Activated CD4-positive, alpha-beta T cell treated with anti-CD3 and anti-CD28 coated beads for 24 hours (primary cell): ENCODE measurements around the gene SYNJ2.

Experiments used
- DNase-seq, 2 donors: peaks; one replicate each; pipeline ENCODE4 v3.0.0-alpha.2; 2020; ENCODE audit warnings: low read depth in 2 of 2

SYNJ2 gene

GRCh38 chr6:158124288-158124687 is 142.6 kb downstream of the SYNJ2 start:
- DNase-seq = no peak

- no peak for DNase-seq
Observed at GRCh38 chr6:158125271-158125670, 143.6 kb downstream of the SYNJ2 start.

GRCh38 chr6:158131926-158132325 is 150.3 kb downstream of the SYNJ2 start:
- DNase-seq = no peak

- DNase-seq = no peak
Observed at GRCh38 chr6:158142789-158143188, 161.1 kb downstream of the SYNJ2 start.

GRCh38 chr6:158143700-158144099 is 162.0 kb downstream of the SYNJ2 start:
- DNase-seq = no peak
